GM18519 (cell line): ENCODE results near the gene CACNG4.
"Not testable (repeated sequence)": the region's sequence is repeated elsewhere in the genome, so short reads cannot be mapped to it uniquely, and the experiment has no call there.

Experiments used
- ATAC-seq: cut with Tn5 transposase; IDR thresholded peaks from one replicate; pipeline ENCODE4 v1.9.1; 2021; ENCODE audit warnings: mild to moderate bottlenecking, moderate library complexity; ENCODE audit not compliant: unreplicated experiment, low FRiP score

Gene CACNG4

DNA sequence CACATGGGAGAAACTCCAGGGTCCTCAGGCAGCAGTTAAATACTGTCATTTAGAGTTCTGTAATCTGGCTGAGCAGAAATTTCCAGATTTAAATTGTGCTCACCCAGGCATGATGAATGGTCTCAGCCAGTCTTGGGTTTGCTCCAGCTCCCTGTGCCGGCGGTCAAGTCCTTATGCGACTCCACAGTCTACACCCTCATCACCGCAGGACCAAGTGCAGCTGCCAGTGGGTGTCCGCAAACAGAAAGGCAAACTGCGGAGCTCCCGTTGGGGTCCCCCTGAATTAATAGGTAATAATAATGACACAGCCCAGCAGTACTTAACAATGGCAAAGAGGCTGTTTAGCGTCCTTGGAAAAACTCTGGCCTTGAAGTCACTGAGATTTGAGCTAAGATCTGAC lies 3.9 kb upstream of the CACNG4 start:
- no peak for ATAC-seq

DNA sequence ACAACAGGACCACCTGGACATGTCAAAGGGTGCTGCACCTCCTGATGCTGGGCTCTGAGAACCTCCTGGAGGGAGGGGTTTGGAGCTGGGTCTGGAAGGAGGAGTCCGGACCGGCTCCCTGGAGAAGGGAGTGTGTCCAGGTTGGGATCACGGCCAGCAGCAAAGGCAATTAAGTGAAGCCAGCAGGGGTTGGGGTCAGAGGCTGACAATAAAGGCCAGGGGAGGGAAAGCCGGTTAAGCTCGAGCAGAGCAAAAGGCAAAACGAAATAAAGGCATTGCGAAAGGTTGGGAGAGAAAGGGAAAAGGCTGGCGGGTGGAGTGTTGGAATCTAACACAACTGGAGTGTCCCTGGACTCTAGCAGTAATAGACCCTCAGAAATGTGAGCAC lies 992 bp upstream of the CACNG4 start:
- ATAC-seq = no peak

DNA sequence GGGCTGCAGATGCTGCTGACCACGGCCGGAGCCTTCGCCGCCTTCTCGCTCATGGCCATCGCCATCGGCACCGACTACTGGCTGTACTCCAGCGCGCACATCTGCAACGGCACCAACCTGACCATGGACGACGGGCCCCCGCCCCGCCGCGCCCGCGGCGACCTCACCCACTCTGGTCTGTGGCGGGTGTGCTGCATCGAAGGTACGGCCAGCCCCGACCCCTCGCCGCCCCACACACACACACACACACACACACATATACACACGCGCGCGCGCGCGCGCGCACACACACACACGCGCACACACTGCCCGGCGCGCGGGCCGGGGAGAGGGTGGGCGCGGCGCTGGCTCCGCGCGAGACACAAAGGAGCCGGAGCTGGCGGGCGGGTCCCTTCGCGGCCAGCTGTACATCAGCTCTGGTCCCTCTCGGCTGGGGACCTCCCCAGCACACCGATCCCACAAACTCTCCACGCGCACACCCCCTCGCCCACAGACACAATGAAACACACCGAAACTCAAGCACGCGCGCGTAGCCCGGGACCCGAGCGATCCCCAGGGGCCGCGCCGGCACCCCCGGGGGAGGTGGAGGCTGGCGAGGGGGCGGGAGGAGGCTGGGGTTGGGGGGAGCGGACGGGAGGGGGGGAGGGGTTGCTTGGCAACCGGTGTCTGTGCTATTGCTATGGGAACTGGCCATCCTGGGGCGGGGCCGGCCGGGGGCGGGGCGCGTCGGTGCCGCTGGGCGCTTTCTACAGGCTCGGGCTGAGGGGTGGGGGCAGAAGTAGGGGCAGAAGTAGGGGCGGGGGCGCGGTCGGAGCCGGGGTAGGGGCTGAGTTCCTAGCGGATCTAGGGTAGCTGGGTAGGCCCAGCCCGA lies 658 bp downstream of the CACNG4 start:
- ATAC-seq = no peak

DNA sequence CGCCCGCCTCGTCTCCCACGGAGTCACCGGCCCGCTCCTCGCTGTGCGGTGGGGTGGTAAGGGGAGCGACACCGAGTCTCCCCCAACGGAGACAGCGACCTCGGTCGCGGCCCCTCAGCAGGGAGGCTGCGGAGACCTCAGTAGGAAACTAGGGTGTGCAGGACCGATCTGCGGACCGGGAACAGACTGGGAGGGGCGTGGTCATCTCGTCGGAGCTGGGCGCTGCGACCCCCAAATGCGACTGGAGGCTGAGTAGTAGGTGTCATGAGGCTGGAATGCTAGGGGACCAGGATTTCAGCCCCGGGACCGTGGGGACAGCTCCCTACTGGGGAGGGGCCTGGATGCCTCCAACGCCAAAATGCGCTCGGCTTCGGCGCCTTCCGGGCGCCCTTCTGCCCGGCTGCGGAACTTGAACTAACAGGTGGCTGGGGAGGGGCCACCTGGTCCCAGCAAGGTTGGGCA lies 1.3 kb downstream of the CACNG4 start:
- ATAC-seq = no peak

DNA sequence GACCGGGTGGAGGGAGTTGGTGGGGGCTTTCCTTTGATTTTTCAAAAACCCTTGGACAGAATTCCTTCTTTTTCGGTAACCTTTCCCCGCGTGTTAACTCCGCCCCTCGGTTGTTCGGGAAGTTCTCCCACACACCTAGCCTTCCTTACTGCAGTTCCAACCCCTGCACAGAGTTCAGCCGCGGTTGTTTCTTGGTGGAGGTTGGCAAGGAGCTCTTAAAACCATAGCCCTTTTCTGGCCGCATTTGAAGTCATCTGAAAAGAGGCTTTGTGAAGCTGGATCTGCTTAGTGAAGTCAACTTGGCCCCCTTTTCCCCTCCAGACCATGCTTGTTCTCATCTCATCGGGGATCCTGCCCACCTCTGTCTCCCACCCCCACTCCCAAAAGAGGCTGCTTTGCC lies 1.8 kb downstream of the CACNG4 start:
- ATAC-seq = no peak

DNA sequence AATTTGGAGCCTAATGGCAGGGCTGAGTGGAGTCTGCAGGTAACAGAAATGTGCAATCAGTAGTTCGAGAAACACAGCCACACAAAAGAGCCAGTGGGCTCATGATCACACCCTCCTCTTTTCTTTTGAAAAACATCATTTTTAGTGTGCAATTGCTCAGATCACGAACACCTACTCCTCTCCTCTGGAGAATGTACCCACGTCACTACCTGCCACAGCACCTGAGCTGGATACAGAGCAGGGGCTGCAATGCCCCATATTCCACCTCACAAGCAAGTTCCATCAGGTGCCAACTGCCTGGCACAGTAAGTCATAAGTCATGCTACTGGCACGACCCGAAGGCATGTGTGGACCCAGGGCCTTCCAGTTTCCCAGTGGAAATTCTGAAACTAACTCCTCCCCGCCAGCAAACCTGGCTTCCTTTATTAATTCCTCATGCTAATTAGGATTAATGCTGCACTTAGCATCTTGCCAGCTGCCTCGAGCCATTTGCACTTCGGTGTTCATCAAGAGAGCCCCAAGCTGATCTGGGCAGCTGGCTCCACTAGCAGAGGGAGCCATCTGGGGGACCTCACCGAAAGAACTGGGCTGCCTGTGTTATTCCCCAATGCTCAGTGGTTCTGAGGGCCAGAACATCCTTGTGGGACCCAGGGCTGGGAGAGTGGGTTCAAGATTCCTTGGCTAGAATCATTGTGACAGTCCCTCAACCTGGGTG lies 2.4 kb downstream of the CACNG4 start:
- no peak for ATAC-seq

DNA sequence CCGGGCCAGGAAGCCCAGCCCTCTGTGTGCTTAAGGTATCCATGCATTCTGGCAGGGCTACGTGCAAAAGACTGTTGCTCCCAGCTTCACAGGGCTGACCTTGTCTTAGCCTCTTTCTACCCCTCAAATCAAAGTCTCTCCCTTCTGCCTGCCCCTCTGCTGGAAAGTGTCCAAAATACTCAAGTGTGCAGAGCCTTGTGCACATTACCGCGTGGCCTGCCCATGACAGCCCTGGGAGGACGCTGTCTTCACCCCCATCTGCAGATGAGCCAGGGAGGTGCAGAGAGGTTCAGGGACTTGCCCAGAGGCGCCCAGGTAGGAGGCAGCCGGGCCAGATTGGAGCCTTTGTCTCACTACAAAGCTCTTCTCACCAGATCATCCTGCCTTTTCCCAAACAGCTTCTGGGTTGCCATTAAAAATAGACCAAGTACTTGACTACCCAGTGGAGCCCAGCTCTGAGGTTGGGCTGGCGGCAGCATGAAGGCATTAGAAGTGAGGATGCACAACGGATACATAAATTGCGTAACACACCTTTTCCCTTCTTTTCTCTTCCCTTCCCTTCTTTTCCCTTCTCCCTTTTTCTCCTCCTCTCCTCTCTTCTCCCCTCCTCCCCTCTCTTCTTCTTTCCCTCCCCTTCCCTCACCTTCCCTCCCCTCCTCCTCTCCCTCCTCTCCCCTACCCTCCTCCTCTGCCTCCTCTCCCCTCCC lies 3.5 kb downstream of the CACNG4 start:
- no peak for ATAC-seq

DNA sequence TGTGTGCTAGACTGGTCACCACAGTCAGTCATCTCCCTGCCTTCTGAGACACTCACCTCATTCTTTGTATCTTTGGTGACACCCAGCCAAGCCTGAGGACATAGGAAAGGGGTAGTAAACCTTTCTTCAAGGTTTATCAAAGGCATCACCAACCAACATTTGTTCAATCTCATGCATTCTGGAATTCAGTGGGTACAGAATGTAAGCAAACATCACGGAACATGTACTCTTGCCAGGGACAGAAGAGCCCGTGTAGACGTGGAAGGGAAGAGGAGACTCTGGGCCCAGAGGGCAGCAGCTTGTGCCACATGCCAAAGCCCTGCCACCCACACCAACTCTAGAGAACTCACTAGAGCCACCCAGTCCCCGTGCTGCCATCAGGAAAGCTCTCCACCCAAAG lies 4.4 kb downstream of the CACNG4 start:
- no peak for ATAC-seq

DNA sequence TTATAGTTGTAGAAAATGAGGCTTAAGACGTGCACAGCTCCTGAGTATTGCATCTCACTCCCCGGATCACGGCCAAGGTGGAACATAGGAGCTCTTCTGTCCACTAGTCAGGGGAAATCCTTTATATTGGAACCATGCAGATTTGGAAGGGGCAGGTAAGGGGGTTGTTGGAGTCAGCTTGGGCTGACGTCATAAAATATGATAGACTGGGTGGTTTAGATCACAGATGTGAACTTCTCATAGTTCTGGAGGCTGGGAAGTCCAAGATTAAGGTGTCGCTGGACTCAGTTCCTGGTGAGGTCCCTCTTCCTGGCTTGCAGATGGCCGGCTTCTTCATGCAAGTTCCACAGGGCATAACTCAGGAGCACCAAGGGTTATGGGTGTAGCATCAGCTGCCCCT lies 5.6 kb downstream of the CACNG4 start:
- ATAC-seq = no peak

DNA sequence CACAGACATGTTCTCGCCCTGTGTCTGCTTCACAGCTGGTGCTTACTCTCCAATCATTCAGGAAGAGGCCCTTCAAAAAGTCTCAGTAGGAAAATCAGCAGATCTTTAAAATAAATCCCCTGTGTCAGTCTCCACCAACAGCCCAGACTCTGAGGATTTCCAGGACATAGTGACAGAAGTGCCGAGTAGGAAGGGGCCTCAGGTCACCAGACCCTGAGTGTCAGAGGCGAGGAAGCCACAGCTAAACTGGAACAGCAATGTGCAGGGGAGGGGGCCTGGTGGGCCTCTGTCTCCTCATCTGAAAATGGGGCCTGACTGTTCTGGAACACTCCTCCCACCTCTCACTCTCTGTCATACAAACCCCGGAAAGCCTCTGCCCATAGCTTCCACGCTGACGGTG lies 6.3 kb downstream of the CACNG4 start:
- no peak for ATAC-seq

DNA sequence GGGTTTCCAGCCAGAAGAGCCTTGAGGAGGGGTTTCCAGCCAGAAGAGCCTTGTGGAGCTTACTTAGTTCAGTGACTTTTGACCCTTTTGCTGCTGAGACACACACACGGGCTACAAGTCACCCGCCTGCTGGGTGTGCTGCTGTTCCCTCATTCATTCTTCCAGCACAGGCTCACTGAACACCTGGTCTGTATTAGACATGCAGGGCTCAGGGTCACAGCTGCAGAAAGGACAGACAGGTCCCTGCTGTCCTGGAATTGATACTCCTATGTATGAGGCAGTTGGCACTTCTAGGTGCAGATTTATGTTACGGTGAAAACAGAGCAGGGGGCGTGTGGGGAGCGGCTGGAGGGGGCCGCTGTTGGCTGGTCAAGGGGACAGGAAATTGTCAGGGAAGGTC lies 6.8 kb downstream of the CACNG4 start:
- ATAC-seq = no peak

DNA sequence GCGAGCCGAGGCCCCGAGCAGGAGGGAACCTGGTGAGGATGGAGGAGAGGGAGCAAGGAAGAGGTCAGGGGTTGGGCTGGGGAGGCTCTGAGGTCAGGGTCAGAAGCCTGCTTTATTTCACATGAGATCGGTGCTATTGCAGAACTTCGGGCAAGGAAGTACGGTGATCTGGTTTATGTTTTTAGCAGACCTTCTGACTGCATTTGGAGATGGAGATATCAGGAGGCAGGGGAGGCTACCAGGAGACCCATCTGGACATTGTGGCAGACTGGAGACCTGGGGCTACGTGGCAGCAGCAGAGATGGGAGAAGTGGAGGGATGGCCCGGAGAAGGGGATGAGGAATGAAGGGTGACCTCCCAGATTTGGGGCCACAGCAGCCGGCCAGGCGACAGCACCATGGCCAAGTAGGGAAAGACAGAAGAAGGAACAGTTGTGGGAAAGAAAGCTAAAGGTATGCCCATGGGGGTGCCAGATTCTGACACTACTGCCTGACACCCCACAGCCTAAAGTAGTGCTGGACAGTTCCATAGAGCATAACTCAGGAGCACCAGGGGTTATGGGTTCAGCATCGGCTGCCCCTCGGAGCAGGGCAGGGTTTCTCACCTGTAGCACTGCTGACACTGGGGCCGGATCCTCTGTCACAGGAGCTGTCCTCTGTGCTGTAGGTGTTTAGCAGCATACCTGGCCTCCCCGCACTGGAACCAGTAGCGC lies 7.4 kb downstream of the CACNG4 start:
- ATAC-seq = no peak

DNA sequence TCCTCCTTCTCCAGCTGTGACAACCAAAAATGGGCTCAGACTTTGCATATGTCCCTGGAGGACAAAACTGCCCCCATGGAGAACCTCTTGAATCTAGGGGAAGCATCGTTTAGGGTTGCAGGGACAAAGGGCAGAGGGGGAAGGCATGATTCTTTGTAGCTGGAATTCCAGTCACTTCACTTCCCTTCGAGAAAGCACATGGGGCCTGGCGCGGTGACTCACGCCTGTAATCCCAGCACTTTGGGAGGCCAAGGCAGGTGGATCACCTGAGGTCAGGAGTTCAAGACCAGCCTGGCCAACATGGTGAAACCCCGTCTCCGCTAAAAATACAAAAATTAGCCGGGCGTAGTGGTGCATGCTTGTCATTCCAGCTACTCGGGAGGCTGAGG lies 7.9 kb downstream of the CACNG4 start:
- ATAC-seq = not testable (repeated sequence)

DNA sequence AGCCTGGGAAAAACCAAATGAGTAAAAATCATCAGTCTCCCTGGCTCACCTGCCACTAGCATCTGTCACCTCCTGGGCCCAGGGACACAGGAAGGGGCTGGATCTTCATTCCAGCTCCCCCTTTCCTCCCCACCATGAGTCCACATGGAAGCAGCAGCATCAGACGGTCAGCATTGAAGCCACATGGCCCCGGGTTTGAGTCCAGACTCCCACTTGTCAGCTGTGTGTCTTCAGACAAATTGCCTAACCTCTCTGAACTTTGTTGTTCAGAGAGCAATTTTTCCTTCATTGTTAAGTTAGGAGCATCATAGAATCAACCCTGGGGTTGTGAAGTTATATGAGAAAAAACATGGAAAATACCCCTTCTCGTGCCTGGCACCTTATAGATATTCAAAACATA lies 10.7 kb downstream of the CACNG4 start:
- ATAC-seq = no peak

DNA sequence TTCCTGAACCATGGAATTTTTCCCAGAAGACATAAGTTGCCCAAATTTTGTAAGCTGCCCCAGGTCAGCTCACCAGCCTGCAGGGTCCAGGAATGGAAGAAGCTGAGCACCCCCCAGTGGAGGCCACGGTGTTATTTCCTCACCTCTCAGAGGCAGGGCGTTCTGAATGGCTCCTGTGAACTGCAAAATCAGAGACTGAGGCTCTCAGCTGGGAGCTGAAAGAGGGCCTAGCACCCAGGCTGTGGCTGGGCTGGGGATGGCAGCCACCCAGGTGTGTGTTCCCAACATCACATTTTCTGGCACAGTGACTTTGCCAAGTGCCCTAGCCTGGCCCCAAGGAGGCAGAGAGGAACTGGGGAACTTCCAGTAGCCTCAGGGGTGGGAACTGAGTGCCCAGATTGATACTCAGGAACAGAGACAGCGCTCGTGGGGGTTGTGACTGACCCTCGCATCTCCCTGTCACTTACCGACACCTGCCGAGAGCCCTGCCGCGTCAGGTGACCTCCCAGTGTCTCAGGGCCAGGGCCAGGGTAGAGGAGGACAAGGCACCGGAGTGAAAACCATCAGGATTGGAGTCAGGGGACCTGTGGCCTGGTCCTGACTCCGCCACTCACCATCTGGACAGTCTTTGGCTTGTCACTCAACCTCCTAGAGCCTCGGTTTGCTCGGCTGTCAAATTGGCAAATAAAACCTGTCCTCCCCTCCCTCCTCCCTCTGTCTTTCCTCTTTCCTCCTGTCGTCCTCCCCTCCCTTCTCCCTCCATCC lies 11.3 kb downstream of the CACNG4 start:
- ATAC-seq = no peak

DNA sequence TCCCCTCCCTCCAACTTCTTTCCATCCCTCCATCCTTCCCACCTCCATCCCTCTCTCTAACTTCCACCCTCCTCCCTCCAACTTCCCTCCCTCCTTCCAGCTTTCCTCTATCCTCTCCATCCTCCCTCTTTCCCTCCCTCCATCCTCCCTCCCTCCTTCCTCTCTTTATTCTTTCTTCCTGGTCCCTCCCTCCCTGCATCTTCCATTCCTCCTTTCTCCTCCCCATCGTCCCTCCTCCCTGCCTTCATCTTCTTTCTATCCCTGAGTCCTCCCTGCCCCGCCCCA lies 11.8 kb downstream of the CACNG4 start:
- no peak for ATAC-seq

DNA sequence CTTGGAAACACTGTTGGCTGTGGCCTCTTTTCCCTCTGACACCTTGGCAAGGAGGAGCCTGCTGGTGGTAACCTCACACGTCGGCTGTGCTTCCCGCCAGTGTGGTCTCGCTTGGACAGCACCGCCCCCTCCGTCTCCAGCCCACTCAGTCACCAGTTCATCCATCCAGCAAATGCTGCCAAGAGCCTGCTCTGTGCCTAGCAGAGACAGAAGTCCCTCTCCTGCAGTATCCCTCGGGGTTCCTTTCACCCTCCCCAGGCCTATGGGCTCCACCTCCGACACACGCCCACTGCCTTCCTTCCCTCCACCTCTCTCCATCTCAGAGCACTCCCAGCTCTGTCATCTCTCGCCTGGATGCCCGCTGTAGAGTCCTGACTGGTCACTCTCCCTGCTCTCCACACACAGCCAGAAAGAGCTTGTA lies 12.3 kb downstream of the CACNG4 start:
- ATAC-seq = no peak

DNA sequence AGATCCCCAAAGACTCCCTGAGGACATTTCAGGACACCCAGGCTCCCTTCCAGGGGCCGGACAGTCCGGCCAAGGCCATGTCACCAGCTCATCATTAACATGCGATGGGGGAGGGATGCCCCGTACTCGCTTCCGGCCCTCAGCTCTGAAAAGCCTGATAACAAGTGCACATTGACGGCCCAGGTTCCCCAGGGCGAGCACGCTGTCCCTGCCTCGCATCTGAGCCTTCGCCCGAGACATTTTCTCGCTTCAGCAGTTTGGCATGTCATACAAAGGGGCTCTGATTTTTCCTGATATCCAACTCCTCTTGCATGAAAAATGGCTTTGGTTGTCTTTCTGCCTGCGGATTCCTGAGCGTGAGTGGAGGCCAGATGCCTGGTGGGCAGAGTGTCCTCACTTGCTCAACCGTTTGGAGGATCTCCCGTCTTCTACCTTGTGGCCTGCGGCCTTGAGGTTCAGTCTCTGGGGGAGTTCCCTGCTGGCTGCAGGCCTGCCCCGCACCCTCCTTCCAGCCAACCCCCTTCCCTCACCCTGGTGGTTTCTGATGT lies 14.1 kb downstream of the CACNG4 start:
- ATAC-seq = no peak

DNA sequence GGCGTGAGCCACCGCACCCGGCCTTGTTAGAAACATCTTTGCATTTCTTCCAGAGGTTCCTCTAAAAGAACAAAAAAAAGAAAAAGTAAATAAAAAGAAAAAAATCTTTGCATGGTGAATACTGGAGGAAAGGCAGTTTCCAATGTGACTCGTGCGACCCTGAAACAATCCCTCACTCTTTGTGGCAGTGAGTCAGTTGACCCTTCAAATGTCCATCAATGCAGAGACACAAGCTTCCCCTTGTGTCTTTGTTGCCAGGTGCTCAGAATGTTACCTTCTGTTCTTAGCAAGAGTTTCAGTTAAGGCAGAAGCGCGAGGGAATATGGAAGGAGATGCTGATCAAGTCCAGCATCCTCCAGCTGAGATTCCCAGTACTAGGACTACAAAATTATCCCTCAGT lies 16.4 kb downstream of the CACNG4 start:
- no peak for ATAC-seq

DNA sequence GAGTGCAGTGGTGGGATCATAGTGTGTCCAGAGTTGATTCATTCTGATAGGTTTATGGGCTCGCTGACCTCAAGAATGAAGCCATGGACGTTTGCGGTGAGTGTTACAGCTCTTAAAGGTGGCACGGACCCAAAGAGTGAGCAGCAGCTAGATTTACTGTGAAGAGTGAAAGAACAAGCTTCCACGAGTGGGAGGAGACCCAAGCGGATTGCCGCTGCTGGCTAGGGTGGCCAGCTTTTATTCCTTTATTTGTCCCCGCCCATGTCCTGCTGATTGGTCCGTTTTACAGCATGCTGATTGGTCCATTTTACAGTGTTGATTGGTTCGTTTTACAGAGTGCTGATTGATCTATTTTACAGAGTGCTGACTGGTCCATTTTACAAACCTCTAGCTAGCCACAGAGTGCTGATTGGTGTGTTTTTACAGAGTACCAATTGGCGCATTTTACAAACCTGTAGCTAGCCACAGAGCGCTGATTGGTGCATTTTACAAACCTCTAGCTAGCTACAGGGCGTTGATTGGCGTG lies 17.5 kb downstream of the CACNG4 start:
- no peak for ATAC-seq
